Activated CD4-positive, alpha-beta T cell treated with anti-CD3 and anti-CD28 coated beads for 36 hours (primary cell): ENCODE measurements around the gene PPM1H. TPM values are rescaled to one million over a fixed set of nuclear protein-coding genes. Genes with fewer than 3 reads are reported as not detected.

Experiments
- ATAC-seq: fragments of 200-7000 bp; cut with Tn5 transposase; one replicate; pipeline ENCODE4 v1.10.0; 2021; ENCODE audit warnings: mild to moderate bottlenecking, moderate library complexity
- CTCF ChIA-PET: fragments of 350-600 bp; sonication (Branson Sonifier 250); formaldehyde crosslinking; loops from one replicate; lab custom pipeline; 2021; ENCODE audit warnings: antibody characterized with exemption; lab: Charles Lee
- POLR2A ChIA-PET: fragments of 350-600 bp; sonication (Branson Sonifier 250); formaldehyde crosslinking; loops from one replicate; lab custom pipeline; 2021; ENCODE audit warnings: antibody characterized with exemption, inconsistent platforms; lab: Charles Lee
- DNase-seq: peaks from one replicate; pipeline ENCODE4 v3.0.0-alpha.2; 2020
- H3K27ac Mint-ChIP-seq: one replicate; pipeline ENCODE4 v1.8.0; 2021; ENCODE audit warnings: mixed read lengths
- H3K27me3 Mint-ChIP-seq: one replicate; pipeline ENCODE4 v1.8.0; 2021; ENCODE audit warnings: mixed read lengths
- H3K36me3 Mint-ChIP-seq: one replicate; pipeline ENCODE4 v1.8.0; 2021; ENCODE audit warnings: low read depth, mixed read lengths
- H3K4me1 Mint-ChIP-seq: one replicate; pipeline ENCODE4 v1.8.0; 2021; ENCODE audit warnings: mixed read lengths
- H3K4me3 Mint-ChIP-seq: one replicate; pipeline ENCODE4 v1.8.0; 2021; ENCODE audit warnings: mild to moderate bottlenecking, moderate library complexity, mixed read lengths
- H3K9me3 Mint-ChIP-seq: one replicate; pipeline ENCODE4 v1.8.0; 2021; ENCODE audit warnings: low read depth, mixed read lengths
- intact Hi-C, 2 experiments: fragments of 100-400 bp; cut with DNase I in 1 of 2; cut with micrococcal nuclease in 1 of 2; formaldehyde crosslinking; loops; one replicate each; pipeline versions ENCODE4 v1.14.2 to v1.15.1; 2022 to 2024; cut with DNase I, micrococcal nuclease
- total RNA-seq, 2 experiments: library from RNA; stranded (reverse); gene quantifications; one replicate each; pipeline ENCODE4 v1.2.3, GENCODE V29; 2021

PPM1H gene, protein sequence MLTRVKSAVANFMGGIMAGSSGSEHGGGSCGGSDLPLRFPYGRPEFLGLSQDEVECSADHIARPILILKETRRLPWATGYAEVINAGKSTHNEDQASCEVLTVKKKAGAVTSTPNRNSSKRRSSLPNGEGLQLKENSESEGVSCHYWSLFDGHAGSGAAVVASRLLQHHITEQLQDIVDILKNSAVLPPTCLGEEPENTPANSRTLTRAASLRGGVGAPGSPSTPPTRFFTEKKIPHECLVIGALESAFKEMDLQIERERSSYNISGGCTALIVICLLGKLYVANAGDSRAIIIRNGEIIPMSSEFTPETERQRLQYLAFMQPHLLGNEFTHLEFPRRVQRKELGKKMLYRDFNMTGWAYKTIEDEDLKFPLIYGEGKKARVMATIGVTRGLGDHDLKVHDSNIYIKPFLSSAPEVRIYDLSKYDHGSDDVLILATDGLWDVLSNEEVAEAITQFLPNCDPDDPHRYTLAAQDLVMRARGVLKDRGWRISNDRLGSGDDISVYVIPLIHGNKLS
- total RNA-seq = under 1 TPM in 1 of 2 experiments, not detected in 1; 0.02 TPM

GRCh38 chr12:62934799-62935674, at the start of gene PPM1H:
Gene PPM1H, minus strand, starts transcription at chr12:62935150. Its CDS starts 414 bp downstream, at chr12:62934736.
- Mint-ChIP-seq H3K27ac (no peak within 1 kb of the TSS), H3K36me3 (no peaks in the 10 kb centered on the region), H3K4me3 (peak within 1 kb of the TSS; percentile 52), H3K4me1 (peaks cover 11% of the 10 kb centered on the region), H3K27me3 (peaks cover 33% of the 10 kb centered on the region), H3K9me3 (no peaks in the 10 kb centered on the region)
- ChIA-PET CTCF (interaction anchor here (0.8 to 1.4 kb wide), 3 partner anchors 10 to 126 kb away, joined by 3 read pairs; no protein-coding TSS in a partner anchor), POLR2A (interaction anchor here (0.6 kb wide), 1 partner anchor 18 kb away, joined by 3 read pairs; no protein-coding TSS in a partner anchor)
- ATAC-seq = peak; percentile 78
- DNase-seq = peak; percentile 61
- intact Hi-C loops = no loop called here

- DNase-seq (peak; percentile 5), ATAC-seq (no peak)
- H3K27me3 Mint-ChIP-seq = peaks cover 3% of the 10 kb centered on the region
- no peak overlapping the region for H3K4me3 Mint-ChIP-seq
- H3K9me3 Mint-ChIP-seq = no peaks in the 10 kb centered on the region
- H3K36me3 Mint-ChIP-seq = no peaks in the 10 kb centered on the region
- H3K27ac Mint-ChIP-seq = no peak overlapping the region
- POLR2A ChIA-PET = no interaction called here
- CTCF ChIA-PET = no interaction called here
- H3K4me1 Mint-ChIP-seq = no peaks in the 10 kb centered on the region
- intact Hi-C loops = no loop called here
These were observed 48.6 kb upstream of the PPM1H start for GRCh38 chr12:62983594-62983993.

- POLR2A ChIA-PET = no interaction called here
- intact Hi-C loops = no loop called here
- CTCF ChIA-PET = no interaction called here
- Mint-ChIP-seq H3K4me3 (no peak overlapping the region), H3K27ac (no peak overlapping the region), H3K36me3 (no peaks in the 10 kb centered on the region), H3K9me3 (no peaks in the 10 kb centered on the region), H3K4me1 (no peaks in the 10 kb centered on the region), H3K27me3 (peaks cover 3% of the 10 kb centered on the region)
- no peak for DNase-seq
- ATAC-seq = no peak
These were observed 43.8 kb upstream of the PPM1H start for GRCh38 chr12:62978768-62979167.

- intact Hi-C loops = no loop called here
- CTCF ChIA-PET = no interaction called here
- H3K27ac Mint-ChIP-seq = no peak overlapping the region
These were observed 42.9 kb upstream of the PPM1H start for GRCh38 chr12:62977883-62978282.

DNA sequence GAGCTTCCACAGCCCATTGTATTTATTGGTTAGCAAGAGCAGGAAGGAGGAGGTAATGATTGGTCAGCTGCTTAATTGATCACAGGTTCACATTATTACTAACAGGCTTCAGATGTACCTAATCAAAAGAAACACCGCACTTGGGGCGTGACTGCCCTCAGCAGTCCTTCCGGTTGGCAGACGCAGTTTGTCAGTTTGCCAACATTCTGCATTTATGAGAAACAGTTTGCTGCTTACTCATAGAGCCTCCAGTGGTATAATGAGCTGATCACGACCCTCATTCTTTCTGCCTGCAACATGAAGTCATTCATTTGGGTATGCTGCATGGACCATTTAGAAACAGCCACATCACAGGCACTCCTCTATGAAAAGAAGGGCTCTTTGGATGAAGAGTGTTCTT, 42.5 kb upstream of the PPM1H start:
- CTCF ChIA-PET = no interaction called here
- POLR2A ChIA-PET = no interaction called here
- H3K36me3 Mint-ChIP-seq = no peaks in the 10 kb centered on the region

More at GRCh38 chr12:62977883-62978282, 42.9 kb upstream of the PPM1H start:
- Mint-ChIP-seq H3K36me3 (no peaks in the 10 kb centered on the region), H3K27me3 (peaks cover 3% of the 10 kb centered on the region), H3K9me3 (no peaks in the 10 kb centered on the region), H3K4me1 (no peaks in the 10 kb centered on the region), H3K4me3 (no peak overlapping the region)
- DNase-seq = no peak
- no peak for ATAC-seq
- POLR2A ChIA-PET = no interaction called here

GRCh38 chr12:62976110-62976662, 41.2 kb upstream of the PPM1H start:
- H3K4me3 Mint-ChIP-seq = no peak overlapping the region
- no peak for DNase-seq
- H3K27me3 Mint-ChIP-seq = peaks cover 3% of the 10 kb centered on the region
- H3K36me3 Mint-ChIP-seq = no peaks in the 10 kb centered on the region
- ChIA-PET CTCF (no interaction called here), POLR2A (no interaction called here)
- no peak overlapping the region for H3K27ac Mint-ChIP-seq
- no peaks in the 10 kb centered on the region for H3K4me1 Mint-ChIP-seq
- intact Hi-C loops = no loop called here
- H3K9me3 Mint-ChIP-seq = no peaks in the 10 kb centered on the region
- no peak for ATAC-seq

More for the DNA sequence above, 42.5 kb upstream of the PPM1H start:
- Mint-ChIP-seq H3K4me3 (no peak overlapping the region), H3K9me3 (no peaks in the 10 kb centered on the region), H3K27me3 (peaks cover 3% of the 10 kb centered on the region), H3K4me1 (no peaks in the 10 kb centered on the region), H3K27ac (no peak overlapping the region)
- DNase-seq (no peak), ATAC-seq (no peak)
- intact Hi-C loops = no loop called here

DNA sequence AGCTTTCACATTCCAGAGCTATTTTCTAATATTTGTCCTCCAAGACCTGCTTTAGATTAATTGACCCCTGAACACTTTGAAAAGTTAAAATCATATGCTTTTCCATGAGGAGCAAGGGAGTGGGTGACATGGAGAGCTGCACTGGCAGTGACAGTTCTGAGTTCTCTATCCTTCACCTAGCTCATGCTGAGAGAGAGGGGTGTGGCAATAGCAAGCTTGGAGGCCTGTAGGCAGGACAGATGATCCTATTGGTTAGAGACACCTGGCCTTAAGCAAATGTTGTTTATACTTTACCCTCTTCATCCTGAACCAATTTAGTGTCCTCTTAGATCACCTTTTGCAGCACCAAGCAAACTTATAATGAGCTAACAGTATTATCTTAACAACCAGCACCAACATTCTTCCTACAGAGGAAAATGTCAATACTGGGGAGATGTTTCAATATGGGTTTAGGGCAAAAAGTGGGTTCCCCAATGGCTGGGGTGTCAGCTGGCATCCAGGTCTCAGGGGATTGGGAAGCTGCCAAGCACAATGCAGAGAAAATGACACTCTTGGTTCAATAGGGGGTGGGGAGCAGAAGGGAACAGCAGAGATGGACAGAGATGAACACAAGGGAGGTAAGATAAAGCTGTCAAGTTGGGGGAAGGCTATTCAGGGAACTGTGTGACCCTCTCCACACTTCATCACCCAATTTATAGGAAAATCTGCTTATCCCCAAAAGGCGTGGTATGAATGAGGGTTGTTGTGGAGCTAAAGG, 37.0 kb upstream of the PPM1H start:
- ATAC-seq (no peak), DNase-seq (no peak)
- Mint-ChIP-seq H3K9me3 (no peaks in the 10 kb centered on the region), H3K4me1 (no peaks in the 10 kb centered on the region), H3K4me3 (no peak overlapping the region), H3K27ac (no peak overlapping the region), H3K36me3 (no peaks in the 10 kb centered on the region), H3K27me3 (peaks cover 3% of the 10 kb centered on the region)
- intact Hi-C loops = no loop called here
- ChIA-PET POLR2A (no interaction called here), CTCF (no interaction called here)

GRCh38 chr12:62969695-62970094, 34.7 kb upstream of the PPM1H start:
- Mint-ChIP-seq H3K27me3 (no peaks in the 10 kb centered on the region), H3K4me3 (no peak overlapping the region), H3K27ac (no peak overlapping the region), H3K4me1 (peaks cover 4% of the 10 kb centered on the region), H3K36me3 (no peaks in the 10 kb centered on the region), H3K9me3 (no peaks in the 10 kb centered on the region)
- intact Hi-C loops = no loop called here
- ChIA-PET POLR2A (no interaction called here), CTCF (no interaction called here)
- DNase-seq (no peak), ATAC-seq (no peak)

GRCh38 chr12:62967701-62968100, 32.8 kb upstream of the PPM1H start:
- DNase-seq (no peak), ATAC-seq (no peak)
- ChIA-PET POLR2A (no interaction called here), CTCF (no interaction called here)
- no peaks in the 10 kb centered on the region for H3K9me3 Mint-ChIP-seq
- intact Hi-C loops = no loop called here
- no peaks in the 10 kb centered on the region for H3K27me3 Mint-ChIP-seq
- no peaks in the 10 kb centered on the region for H3K36me3 Mint-ChIP-seq
- H3K4me3 Mint-ChIP-seq = no peak overlapping the region
- H3K4me1 Mint-ChIP-seq = peaks cover 4% of the 10 kb centered on the region
- no peak overlapping the region for H3K27ac Mint-ChIP-seq

DNA sequence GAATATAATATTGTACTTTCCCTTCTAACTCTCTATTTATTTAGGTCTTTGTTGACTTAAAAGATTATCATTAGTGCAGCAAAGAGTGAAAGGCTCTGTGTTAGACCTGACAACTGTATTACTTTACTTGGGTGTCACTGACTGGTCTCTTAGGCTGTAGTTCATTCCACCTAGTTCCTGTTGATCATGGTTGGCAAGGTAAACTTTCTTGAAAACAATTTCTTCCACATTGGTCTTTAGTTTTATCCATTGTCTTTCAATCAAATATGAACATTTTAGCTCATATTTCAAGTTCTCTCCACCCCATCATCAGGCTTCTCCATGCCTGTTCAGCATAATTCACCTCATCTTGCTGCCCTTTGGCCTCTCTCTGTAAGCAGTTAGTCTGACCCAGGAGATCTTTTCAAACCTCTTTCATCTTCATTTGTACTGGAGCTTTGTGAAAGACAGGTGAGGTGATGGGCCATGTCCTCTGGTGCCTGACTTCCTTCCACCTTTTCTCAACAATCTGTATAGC, 32.1 kb upstream of the PPM1H start:
- H3K4me3 Mint-ChIP-seq = no peak overlapping the region
- CTCF ChIA-PET = interaction anchor here (0.6 kb wide), 1 partner anchor 35 kb away, joined by 4 read pairs; no protein-coding TSS in a partner anchor
- ATAC-seq (no peak), DNase-seq (no peak)
- H3K4me1 Mint-ChIP-seq = peaks cover 4% of the 10 kb centered on the region
- H3K9me3 Mint-ChIP-seq = no peaks in the 10 kb centered on the region
- H3K27ac Mint-ChIP-seq = no peak overlapping the region
- H3K36me3 Mint-ChIP-seq = no peaks in the 10 kb centered on the region
- no peaks in the 10 kb centered on the region for H3K27me3 Mint-ChIP-seq
- intact Hi-C loops = no loop called here
- POLR2A ChIA-PET = no interaction called here
